Progenitor cell of endocrine pancreas (in vitro differentiated cells): ENCODE results near the gene NVL. TPM values are rescaled to one million over a fixed set of nuclear protein-coding genes. Genes with fewer than 3 reads are reported as not detected.
A peak's percentile ranks its signal among the peaks of the same experiment; 100 is the strongest.
"Not testable (repeated sequence)": the region's sequence is repeated elsewhere in the genome, so short reads cannot be mapped to it uniquely, and the experiment has no call there.

Experiments used
- DNase-seq: peaks from one replicate; pipeline ENCODE4 v3.0.0; 2021; ENCODE audit warnings: low spot score; ENCODE audit not compliant: unreplicated experiment
- H3K27ac Mint-ChIP-seq: 2 replicates; pipeline ENCODE4 v1.8.0; 2021; ENCODE audit warnings: mild to moderate bottlenecking, moderate library complexity, mixed read lengths
- H3K27me3 Mint-ChIP-seq: 2 replicates; pipeline ENCODE4 v1.8.0; 2021; ENCODE audit warnings: mixed read lengths
- H3K36me3 Mint-ChIP-seq: 2 replicates; pipeline ENCODE4 v1.8.0; 2022; ENCODE audit warnings: mixed read lengths; ENCODE audit not compliant: insufficient read depth
- H3K4me1 Mint-ChIP-seq: 2 replicates; pipeline ENCODE4 v1.8.0; 2021; ENCODE audit warnings: low read depth, mixed read lengths
- H3K4me3 Mint-ChIP-seq: 2 replicates; pipeline ENCODE4 v1.8.0; 2021; ENCODE audit warnings: low read depth, mild to moderate bottlenecking, moderate library complexity, mixed read lengths
- H3K9me3 Mint-ChIP-seq: 2 replicates; pipeline ENCODE4 v1.8.0; 2021; ENCODE audit warnings: low read depth, mixed read lengths
- total RNA-seq: library from RNA; stranded (reverse); gene quantifications from 2 replicates; pipeline ENCODE4 v1.2.1, GENCODE V29; 2021
- TF ChIP-seq, protein P1 (sequence below): fragments of 200-600 bp; sonication (generic); IDR thresholded peaks from one replicate; pipeline ENCODE4 v1.5.0; 2021; ENCODE audit warnings: antibody characterized with exemption, mild to moderate bottlenecking; ENCODE audit not compliant: unreplicated experiment

NVL gene
- total RNA-seq, 1 donor from 2014 or later, result 52.5 TPM

- Mint-ChIP-seq H3K27ac (no peak overlapping the region), H3K27me3 (no peaks in the 10 kb centered on the region), H3K4me3 (no peak overlapping the region), H3K36me3 (peaks cover 1% of the 10 kb centered on the region), H3K9me3 (peaks cover 10% of the 10 kb centered on the region), H3K4me1 (peaks cover 7% of the 10 kb centered on the region)
- TF ChIP-seq, protein P1, sequence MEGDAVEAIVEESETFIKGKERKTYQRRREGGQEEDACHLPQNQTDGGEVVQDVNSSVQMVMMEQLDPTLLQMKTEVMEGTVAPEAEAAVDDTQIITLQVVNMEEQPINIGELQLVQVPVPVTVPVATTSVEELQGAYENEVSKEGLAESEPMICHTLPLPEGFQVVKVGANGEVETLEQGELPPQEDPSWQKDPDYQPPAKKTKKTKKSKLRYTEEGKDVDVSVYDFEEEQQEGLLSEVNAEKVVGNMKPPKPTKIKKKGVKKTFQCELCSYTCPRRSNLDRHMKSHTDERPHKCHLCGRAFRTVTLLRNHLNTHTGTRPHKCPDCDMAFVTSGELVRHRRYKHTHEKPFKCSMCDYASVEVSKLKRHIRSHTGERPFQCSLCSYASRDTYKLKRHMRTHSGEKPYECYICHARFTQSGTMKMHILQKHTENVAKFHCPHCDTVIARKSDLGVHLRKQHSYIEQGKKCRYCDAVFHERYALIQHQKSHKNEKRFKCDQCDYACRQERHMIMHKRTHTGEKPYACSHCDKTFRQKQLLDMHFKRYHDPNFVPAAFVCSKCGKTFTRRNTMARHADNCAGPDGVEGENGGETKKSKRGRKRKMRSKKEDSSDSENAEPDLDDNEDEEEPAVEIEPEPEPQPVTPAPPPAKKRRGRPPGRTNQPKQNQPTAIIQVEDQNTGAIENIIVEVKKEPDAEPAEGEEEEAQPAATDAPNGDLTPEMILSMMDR, result no peak
- DNase-seq, result no peak
Measured at GRCh38 chr1:224343679-224344078, 13.7 kb upstream of the NVL start.

DNA sequence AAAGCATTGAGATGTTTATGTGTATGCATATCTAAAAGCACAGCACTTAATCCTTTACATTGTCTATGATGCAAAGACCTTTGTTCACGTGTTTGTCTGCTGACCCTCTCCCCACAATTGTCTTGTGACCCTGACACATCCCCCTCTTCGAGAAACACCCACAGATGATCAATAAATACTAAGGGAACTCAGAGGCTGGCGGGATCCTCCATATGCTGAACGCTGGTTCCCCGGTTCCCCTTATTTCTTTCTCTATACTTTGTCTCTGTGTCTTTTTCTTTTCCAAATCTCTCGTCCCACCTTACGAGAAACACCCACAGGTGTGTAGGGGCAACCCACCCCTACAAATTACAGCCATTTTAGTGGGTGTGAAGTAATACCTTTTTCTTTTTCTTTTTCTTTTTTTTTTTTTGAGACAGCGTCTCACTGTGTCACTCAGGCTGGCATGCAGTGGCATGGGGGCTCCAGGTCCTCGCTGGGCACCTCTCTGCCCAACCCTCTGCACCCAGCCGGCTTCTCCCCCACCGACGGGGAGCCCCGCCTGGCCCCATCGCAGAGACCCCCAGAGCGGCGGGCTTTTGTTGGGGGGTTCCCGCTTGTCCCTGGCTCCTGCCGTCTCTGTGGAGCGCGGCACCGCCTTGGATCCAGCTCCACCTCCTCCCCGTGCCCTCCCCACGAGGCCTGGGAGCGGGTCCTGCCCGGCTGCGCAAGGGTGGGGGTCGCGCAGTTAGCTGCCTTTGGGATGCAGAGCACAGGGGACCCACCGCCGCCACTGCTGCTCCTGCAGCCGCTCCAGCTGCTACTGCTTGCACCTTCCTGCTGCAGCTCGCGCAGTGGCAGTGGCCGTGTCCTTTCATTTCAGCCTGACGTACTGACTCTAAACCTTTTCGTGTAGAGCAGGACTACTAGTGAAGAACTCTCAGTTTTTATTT, 10.7 kb upstream of the NVL start:
- H3K27me3 Mint-ChIP-seq, H3K9me3 Mint-ChIP-seq, H3K36me3 Mint-ChIP-seq, H3K4me1 Mint-ChIP-seq: not testable (repeated sequence)
- peak; percentile 25 for DNase-seq
- Mint-ChIP-seq H3K27ac (peak overlapping the region; percentile 97), H3K4me3 (peak overlapping the region; percentile 66)

DNA sequence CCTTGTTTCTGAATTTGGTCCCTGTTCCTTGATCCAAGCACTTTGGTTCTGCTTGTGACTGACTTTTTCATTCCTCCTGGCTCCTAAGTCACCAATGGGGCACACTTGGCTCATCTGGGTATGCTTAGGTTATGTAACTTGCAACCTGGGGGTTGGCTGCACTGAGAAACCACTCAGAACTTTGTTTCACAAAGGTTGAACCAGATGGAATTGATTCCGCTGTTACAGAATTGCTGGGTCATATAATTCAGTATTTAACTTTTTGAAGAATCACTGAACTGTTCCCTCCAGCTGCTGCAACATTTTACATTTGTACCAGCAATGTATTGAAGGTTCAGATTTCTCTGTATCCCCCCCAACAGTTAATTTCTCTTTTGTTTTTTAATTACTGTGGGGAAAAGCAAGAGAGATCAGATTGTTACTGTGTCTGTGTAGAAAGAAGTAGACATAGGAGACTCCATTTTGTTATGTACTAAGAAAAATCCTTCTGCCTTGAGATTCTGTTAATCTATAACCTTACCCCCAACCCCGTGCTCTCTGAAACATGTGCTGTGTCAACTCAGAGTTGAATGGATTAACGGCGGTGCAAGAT, 9.6 kb upstream of the NVL start:
- Mint-ChIP-seq H3K4me3 (no peak overlapping the region), H3K27me3 (no peaks in the 10 kb centered on the region), H3K27ac (peak overlapping the region; percentile 93), H3K36me3 (peaks cover 1% of the 10 kb centered on the region), H3K9me3 (peaks cover 10% of the 10 kb centered on the region), H3K4me1 (peaks cover 6% of the 10 kb centered on the region)
- no peak for DNase-seq
- TF ChIP-seq, protein P1, result no peak

DNA sequence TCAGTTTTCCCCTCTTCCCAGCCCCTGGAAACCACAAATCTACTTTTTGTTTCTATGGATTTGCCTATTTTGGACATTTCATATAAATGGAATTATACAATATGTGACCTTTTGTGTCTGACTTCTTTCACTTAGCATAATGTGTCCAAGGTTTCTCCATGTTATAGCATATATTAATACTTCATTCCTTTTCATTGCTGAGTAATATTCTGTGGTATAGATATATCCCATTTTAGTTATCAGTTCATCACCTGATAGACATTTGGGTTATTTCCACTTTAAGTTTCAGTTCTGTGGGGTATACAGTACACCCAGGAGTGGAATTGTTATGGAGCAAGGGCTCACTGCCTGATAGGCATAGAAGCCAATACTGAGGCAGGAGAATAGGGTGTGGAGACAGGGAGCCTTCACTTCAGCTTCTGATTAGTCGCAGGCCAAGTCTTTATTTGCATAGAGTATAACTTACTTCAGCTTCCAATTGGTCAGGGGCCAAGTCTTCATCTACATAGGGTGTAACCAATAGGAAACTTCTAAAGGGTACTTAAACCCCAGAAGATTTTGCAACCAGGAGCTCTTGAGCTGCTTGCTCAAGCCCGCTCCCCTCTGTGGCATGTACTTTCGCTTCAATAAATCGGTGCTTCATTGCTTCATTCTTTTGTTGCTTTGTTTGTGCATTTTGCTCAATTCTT, 8.3 kb upstream of the NVL start:
- H3K9me3 Mint-ChIP-seq, result peaks cover 6% of the 10 kb centered on the region
- DNase-seq, result no peak
- no peak overlapping the region for H3K4me3 Mint-ChIP-seq
- no peaks in the 10 kb centered on the region for H3K36me3 Mint-ChIP-seq
- TF ChIP-seq, protein P1, result no peak
- no peaks in the 10 kb centered on the region for H3K27me3 Mint-ChIP-seq
- peaks cover 6% of the 10 kb centered on the region for H3K4me1 Mint-ChIP-seq
- no peak overlapping the region for H3K27ac Mint-ChIP-seq

DNA sequence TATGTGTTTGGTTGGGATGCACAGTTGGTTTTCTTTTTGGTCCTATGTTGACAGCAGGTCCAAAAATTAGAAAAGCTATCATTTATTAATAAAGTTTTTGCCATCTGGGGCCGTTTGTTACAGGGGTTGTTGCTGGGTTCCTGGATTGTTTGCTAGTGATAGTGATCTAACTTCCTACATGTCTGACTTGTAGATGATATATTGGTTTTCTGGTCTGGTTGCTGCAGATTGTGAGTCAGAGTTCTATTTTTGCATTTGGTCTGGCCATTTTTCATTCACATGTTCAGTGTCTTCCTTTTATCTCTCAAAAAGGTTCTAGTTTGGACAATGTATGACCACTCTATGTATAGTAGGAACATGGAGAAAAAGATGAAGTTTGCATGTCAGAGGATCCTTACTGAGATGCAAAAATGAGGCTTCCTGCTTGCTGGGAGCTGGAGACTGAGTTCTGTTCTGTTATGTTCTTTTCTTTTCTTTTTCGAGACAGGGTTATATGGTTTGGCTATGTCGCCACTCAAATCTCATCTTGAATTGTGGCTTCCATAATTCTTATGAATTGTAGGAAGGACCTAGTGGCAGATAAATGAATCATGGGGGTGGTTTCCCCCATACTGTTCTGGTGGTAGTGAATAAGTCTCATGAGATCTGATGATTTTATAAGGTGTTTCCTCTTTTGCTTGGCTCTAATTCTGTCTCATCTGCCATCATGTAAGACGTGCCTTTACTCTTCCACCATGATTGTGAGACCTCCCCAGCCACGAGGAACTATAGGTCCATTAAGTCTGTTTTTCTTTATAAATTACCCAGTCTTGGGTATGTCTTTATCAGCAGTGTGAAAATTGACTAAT, 4.2 kb upstream of the NVL start:
- Mint-ChIP-seq H3K4me3 (no peak overlapping the region), H3K4me1 (peaks cover 9% of the 10 kb centered on the region), H3K9me3 (no peaks in the 10 kb centered on the region), H3K36me3 (no peaks in the 10 kb centered on the region), H3K27me3 (no peaks in the 10 kb centered on the region), H3K27ac (no peak overlapping the region)
- TF ChIP-seq, protein P1, result no peak
- DNase-seq, result no peak
